ENCODE results near the gene DHX32. TPM values are rescaled to one million over a fixed set of nuclear protein-coding genes. Genes with fewer than 3 reads are reported as not detected.

Gene DHX32
- total RNA-seq, 1 donor from 2014 or later, result 35.6 TPM

- Mint-ChIP-seq H3K36me3 (ENCODE audit: low read depth) (peaks cover 3% of the 10 kb centered on the region), H3K9me3 (no peaks in the 10 kb centered on the region), H3K4me1 (no peaks in the 10 kb centered on the region), H3K27me3 (ENCODE audit: low read depth) (no peaks in the 10 kb centered on the region), H3K27ac (ENCODE audit: unreplicated experiment) (no peak overlapping the region), H3K4me3 (no peak overlapping the region)
- DNase-seq (ENCODE audit: low read depth, low spot score), result no peak
- TF ChIP-seq CTCF (conservative IDR thresholded peaks at IDR 0.05), result no peak
Observed at GRCh38 chr10:125788156-125789034, 92.7 kb downstream of the DHX32 start.

Small RNA genes lying within 50 kb of the gene (microRNA-seq; reads per million reads assigned to microRNA genes)
- 2.4 reads per million for gene MIR4484

Other genes starting within 250 kb of the DHX32 start
- not detected in 2 replicates for gene TEX36, start 198.1 kb downstream of the DHX32 start, total RNA-seq
- 42.7 and 46.9 TPM in 2 replicates for gene EDRF1, start 161.6 kb downstream of the DHX32 start, total RNA-seq
- not detected in 2 replicates for gene MMP21, start 105.5 kb downstream of the DHX32 start, total RNA-seq
- 50.9 and 54.0 TPM in 2 replicates for gene UROS, start 58.0 kb downstream of the DHX32 start, total RNA-seq
- gene BCCIP, start 57.7 kb downstream of the DHX32 start, total RNA-seq, result 89.7 and 89.8 TPM in 2 replicates
- gene FANK1, start 15.3 kb upstream of the DHX32 start, total RNA-seq, result 2.4 and 5.0 TPM in 2 replicates

All from neural crest cell (in vitro differentiated cells).